NCI-H2107 treated with DMSO at 0.1 percent for 48 hours (cell line): ENCODE data around the gene NR6A1.

Source experiments
- DNase-seq: peaks from one replicate; lab custom pipeline; 2025; ENCODE audit not compliant: unreplicated experiment; lab: John Stamatoyannopoulos, UW

Gene NR6A1

DNA sequence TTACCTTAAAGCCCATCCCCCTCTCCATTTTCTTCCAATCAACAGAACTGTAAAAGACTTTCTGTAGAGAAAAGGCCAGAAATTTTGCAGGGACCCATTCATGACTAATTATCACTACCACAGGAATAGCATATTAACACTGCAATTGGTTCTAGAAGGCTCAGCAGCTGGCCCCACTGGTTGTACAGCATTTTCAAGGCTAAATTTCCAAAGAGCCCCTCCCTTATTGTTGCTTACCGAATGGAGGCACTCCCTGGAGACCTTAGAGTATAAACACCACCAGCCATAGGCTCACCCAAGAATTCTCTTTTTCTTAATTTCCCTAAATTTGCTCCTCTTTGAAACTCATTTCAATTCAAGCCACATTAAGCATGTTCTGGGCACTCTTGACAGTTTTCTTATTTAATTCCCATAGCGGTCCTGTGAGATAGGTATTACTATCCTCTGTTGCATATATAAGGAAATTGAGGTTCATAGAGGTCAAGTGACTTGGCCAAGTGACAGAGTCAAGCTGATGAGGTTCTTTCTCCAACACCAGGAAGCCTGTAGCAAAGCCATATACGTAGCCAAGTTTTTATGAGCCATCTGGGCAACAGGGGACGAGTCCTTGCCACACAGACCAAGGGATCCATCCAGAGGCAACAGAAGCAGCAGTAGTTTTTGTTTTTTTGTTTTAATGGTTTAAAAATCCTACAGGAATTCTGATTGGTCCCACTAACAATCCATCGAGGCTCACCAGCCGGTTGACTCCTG is 180.0 kb downstream of the NR6A1 start:
- DNase-seq = no peak

DNA sequence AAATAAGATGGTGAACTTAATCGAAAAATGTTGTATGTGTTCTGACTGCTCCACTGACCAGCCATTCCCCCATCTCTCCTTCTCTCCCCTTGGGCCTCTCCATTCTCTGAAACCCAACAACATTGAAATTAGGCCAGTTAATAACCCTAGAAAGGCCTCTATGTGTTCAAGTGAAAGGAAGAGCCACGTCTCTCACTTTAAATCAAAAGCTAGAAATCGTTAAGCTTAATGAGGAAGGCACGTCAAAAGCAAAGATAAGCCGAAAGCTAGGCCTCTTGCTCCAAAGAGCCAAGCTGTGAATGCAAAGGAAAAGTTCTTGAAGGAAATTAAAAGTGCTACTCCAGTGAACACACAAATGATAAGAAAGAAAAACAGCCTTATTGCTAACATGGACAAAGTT is 186.5 kb downstream of the NR6A1 start:
- no peak for DNase-seq

DNA sequence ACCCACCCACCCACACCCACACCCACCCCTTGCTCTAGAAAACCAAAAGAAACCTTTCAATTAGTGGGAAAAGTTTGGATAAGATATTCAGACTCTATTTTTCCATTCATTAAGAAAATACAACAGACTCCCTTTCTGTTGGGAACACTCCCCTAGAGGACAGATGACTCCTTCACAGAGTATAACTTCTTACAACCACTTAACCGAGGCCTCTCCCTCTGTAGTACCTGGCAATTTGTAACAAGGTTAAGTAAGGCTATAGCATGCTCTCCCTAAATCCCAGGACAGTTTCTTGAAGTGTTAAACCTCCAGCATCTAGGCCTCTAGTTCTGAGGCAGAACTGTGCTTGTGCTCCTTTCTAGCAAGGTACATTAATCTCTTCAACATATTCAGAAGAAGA is 188.0 kb downstream of the NR6A1 start:
- no peak for DNase-seq

DNA sequence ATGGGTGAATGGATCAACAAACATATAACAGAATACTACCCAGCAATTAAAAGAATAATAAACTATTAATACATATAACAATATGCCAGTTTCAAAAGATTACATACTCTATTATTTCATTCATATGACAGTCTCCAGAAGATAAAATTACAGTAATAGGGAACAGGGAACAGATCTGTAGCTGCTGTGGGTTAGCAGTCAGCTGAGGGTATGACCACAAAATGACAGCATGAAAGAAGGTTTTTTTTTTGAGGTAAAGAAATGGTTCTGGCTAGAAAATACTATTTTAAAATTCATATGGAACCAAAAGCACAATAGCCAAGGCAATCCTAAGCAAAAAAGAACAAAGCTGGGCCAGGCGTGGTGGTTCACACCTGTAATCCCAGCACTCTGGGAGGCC is 190.9 kb downstream of the NR6A1 start:
- no peak for DNase-seq

DNA sequence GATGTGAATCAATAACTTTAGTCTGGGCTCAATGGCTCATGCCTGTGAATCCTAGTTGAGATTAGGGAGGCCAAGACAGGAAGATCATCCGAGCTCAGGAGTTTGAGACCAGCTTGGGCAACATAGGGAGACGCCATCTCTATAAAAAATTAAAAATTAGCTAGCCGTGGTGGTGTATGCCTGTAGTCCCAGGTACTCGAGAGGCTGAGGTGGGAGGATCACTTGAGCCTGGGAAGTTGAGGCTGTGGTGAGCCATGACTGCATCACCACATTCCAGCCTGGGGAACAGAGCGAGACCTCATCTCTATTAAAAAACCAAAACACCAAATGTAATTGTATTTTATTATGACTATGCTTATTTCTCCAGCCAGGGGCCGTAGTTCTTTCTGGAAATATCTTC is 194.4 kb downstream of the NR6A1 start:
- no peak for DNase-seq

DNA sequence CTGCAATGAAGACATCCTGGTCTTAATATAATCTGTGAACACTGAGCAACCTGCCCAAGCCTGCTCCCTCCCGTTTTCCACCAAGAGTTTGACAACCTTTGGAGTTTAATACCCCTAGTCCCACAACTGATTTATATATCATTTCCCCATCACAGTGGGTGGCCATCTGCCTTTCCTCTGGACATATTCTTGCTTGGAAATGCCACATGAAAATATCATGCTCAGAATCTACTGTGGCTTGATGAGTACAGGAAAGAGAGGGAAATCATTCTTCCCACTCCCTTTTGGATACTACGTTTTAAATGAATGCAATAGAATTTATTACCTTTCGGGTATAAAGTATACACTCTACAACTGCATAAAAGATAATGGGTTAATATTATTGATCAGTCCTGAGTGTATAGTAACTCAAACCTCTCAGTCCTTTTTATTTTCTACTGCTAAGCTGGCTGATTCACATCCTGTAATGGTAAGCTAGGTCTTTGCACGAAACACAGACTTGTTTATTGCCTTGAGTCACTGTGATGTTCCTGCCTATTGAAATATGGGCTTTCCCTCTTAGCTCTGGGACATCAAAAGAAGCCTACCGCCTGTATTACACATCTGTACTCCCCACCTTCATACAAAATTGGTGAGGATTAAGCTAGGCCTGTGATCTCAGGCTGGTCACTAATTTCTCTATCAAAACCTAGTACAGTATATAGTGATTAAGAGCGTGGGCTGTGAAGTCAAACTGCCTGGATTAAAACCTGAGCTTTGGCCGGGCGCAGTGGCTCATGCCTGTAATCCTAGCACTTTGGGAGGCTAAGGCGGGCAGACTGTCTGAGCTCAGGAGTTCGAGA is 196.4 kb downstream of the NR6A1 start:
- no peak for DNase-seq

DNA sequence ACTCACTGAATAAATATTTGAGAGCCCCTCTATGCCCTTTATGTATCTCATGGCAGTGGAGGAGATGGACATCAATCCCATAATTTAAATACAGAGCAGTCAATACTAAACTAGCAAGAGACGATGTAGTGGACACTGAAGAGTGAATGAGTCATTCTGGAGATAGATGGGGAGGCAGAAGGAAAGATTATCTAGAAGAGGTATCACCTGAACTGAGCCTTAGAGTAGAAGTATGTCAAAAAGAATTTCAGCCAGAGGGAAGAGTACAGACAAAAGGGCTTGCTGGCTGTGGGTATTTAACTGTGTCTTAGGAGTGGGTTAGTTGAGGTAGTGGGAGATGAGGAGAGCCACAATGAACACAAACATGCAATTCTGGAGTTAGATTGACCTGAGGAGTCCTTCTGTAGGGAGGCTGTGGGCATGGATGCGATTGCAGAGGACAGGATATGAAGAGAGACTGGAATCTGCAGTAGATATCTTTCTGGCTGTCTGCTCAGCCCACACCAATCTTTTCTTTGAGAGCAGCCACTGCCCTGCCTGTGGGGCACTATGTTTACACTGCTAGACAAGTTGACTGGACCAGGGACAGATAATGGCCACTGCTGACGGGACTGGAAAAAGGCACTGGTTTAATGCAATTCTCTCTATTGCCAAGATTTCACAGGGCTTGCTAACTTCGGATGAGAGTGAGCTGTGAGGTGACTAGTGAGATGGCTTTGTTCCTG is 200.0 kb downstream of the NR6A1 start:
- no peak for DNase-seq

DNA sequence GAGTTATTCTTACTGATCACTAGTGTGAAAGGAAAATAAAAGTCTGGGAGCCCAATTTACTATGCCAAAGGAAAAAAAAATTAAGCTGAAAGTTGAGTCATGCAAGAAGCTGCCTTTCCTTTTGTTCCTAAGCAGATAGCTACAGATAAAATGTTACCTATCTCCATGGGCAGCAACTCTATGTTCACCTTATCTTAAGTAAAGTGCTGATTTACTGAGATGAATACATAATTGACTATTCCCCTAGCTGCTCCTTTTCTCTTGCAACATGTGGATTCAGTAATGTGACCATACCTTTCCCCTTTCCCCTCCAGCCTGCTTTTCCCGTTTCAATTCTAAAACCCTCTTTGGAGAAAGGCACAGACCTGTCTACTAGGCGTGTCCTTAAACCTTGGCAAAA is 201.2 kb downstream of the NR6A1 start:
- DNase-seq = no peak

DNA sequence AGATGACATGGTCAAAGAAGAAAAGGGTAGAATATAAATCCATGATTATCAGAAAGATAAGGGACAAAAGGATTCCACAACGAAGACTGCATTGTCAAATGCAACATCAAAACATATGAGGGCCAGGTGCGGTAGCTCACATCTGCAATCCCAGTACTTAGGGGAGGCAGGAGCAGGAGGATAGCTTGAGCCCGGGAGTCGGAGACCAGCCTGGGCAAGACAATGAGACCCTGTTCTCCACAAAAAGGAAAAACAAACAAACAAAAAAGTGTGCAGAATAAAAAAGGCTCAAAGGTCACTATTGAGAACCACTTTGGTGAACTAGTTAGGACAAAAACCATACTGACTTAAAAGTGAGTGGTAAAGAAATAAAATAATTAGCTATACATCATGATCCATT is 203.7 kb downstream of the NR6A1 start:
- no peak for DNase-seq

DNA sequence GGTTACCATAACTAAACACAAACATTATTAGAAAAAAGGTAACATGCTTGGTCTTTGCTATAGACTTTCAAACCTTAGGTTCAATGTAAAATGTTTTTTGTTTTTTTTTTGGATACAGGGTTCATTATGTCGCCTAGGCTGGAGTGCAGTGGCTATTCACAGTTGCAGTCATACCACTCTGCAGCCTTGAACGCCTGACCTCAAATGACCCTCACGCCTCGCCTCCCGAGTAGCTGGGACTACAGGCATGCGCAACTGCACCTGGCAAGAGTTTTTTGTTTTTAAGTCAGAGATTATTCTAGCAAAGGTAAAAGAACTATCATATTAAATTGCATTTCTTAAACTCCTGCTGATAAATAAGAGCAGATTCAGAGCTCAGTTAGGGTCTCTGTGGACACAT is 208.8 kb downstream of the NR6A1 start:
- DNase-seq = no peak

DNA sequence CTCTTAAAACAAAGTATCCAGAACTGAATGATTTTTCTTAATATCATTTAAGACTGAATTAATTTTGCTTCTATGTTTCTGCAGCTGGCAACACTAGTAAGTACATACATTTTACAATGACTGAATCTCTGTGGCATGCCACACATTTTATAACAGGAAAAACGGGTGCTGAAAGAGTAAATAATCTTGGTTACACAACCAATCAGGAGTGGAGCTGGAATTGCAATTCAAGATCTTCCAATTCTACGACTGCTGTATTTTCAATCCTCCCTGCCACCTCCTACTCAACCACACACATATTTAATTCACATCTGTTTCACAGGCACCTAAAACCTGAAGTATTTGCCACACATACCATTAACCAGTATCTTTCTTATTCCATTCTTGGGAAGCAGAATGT is 211.2 kb downstream of the NR6A1 start:
- DNase-seq = no peak

DNA sequence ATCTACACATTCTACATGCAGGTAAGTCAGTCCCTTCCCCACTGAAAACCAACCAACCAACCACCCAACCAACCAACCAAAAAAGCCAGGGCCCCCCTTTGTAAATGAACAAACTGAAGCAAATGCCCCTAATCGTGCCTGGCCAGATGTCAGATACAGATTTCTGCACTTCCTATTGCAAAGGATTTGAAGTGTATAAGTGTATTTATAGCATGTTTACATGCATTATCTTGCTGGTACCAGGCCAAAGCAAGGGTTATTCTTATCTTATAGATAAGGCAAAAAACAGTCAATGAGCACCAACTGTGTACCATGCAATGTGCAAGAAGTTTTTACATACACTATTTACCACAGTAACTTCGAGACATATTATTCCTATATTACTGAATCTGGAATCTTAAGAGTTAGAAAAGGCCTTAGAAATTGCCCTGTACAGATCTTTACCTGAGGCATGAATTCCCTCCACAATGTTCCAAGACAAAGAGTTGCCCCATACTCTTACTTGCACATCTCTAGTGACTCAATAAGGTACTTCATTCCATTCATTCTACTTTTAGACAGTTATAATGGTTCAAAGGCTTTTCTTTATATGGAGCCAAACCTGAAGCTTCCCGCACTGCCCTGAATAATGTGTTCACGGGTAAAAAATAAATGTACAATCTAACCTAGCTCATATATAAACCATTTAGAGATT is 212.2 kb downstream of the NR6A1 start:
- DNase-seq = no peak

DNA sequence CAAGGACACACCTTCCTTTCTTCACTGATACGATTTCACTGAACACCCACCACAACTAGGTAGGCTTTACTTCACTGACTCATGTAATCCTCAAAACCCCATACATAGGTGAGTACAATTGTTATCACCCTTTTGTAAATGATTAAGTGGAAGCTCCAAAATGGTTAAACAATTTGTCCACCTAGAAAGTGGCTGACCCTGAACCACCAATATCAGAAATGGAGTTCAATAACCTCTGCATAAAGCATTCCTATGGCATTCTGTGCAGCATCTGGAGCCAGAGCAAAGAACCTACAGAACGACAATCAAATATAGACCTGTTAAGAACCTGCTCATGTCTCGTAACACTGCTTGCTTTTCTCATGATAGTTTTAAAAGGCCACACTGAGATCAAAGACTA is 213.2 kb downstream of the NR6A1 start:
- DNase-seq = no peak

DNA sequence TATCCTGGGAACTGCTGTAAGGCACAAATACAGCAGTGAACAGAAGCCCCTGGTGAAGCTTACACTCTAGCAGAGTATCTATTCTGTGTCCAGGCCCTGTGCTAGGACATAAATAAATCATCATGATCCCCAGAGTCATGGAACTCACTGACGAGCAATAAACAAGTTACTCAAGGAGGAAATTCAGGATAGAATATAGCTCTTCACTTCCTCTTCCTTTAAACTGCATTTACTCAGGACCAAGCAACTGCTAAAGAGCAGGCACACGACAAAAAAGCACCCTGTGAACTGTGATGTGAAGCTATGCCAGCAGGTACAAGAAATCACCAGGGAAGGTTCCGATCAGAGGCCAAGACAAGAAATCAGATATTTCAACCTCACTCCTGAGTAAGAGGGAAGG is 216.1 kb downstream of the NR6A1 start:
- DNase-seq = no peak

DNA sequence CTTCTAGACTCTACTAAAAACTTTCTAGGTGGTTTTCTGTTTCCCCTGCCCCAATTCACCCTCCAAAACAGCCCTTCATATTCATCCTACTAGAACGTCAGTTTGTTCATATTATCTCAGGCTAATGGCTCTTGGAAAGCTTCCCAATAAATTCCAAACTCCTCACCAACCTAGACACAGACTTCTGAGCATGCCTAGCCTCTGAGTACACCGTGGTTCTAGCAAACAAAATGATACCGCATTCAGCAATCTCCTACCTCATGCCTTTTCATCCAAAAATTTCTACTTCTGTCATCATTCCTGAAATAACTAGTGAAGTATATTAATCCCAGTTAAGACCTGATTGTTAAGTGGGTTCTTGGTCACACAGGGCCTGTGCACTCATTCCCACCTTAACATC is 217.4 kb downstream of the NR6A1 start:
- DNase-seq = no peak

DNA sequence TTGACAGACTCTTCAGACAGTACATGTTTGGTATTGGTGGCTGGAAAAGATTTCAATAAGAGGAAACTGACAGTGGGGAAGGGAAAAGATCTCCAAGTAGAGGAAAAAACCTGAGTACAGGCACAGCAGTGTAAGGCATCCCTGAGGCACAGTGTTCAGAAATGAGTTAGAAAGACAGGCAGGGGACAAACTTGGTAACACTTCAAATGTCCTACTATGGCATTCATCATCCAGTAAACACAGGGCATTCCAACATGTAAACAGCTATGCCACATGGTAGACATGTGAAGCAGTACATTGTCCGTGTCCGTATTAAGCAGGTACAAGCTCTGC is 218.9 kb downstream of the NR6A1 start:
- no peak for DNase-seq

DNA sequence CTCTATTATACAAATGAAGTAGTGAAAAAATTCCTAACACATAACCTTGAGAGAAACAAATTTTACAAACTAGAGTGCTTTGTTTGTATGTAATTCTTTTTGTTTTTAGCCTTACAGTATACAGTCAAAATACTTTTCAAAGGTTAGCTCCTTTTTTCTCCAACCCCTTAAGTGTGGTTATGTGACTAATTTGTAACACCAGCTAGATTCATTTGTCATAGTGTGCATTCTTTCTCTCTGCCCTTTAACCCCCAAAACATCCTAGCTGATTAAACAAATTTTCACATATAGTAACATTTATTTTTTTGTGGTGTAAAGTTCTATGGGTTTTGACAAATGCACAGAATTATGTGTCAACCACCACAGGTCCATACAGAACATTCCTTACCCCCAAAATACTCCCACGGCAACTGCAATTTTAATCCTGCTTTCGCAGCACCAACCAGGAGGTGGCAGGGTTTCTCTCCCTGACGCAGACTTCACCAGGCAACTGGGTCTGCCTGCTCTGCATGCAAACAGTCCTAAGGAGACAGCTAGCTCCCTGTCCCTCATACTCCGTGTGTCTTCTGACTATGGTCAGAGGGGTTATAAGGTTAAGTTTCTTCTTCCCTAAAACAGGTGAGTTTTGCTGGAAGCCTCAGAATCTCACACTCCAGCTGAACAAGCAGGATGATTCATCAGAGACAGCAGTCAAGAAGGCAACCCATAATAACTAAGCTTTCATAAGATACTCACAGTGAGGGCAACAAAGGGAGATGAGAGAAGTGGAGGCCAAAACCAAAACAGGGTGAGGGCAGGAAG is 219.4 kb downstream of the NR6A1 start:
- no peak for DNase-seq

DNA sequence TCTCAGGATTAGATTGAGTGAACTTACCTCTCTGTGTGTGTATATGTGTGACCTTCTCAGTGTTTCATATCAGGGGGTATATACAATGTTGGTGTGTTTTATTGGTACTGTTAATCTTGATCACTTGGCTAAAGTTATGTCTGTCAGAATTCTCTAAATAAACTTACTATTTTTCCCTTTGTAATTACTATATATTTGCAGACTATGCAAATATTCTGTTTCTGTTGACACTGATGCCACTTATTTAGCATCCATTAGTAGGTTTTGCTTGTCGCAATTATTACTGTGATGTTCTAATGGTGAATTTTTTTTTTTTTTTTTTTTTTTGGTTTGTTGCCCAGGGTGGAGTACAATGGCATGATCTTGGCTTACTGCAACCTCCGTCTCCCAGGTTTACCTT is 221.0 kb downstream of the NR6A1 start:
- DNase-seq = no peak

DNA sequence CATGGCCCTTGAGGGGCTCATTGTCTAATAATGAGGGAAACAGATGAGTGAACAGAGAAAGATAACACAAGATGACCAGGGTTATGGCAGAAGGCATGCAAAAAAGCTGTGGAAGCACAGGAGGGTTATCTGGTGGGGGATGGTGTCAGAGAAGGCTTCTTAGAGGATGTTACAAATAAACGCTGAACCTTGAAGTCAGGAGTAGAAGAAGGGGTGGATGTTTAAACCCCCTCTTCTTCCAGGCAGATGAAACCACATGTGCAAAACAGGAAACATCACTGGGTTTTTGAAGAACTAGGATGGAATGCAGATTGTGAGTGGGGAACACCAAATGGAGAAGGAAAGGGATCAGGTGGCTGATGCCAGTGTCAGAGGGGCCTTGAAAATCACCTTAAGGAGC is 222.1 kb downstream of the NR6A1 start:
- no peak for DNase-seq

DNA sequence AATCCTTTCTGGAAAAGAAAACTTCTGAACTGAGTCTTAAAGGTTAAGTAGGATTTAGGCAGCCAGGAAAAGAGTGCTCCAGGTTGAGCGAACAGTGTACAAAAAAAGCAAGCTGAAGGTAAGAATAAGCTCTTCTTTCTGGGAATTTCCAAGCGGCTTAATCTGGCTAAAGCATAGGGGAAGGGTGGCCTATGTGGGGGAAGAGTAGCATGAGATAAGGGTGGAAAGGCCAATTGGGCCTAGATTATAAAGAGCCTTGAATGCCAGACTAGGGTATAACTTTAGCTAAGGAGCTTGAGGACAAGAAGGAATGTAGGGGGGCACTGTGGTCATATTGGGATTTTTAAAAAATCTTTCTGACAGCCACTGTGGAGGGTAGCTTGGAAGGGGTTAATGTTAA is 226.6 kb downstream of the NR6A1 start:
- no peak for DNase-seq

DNA sequence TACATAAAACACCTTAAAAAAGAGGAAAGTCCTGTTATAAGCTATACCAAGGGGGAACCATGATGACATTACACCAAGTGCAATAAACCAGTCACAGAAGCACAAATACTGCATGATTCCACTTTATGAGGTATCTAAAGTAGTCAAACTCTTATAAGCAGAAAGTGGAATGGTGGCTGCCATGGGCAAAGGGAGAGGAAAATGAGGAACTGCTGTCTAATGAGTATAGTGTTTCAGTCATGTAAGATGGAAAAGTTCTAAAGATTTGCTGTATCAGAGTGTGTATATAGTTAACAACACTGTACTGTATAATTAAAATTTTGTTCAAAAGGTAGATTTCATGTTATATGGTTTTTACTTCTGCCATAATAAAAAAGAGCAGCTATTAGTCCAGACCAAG is 229.3 kb downstream of the NR6A1 start:
- DNase-seq = no peak
